Astrocyte (in vitro differentiated cells and primary cell): ENCODE measurements around the gene RPS25. TPM values are rescaled to one million over a fixed set of nuclear protein-coding genes. Genes with fewer than 3 reads are reported as not detected.

Experiments used
- DNase-seq: peaks from one replicate; pipeline ENCODE4 v3.0.0-alpha.2; 2010; ENCODE audit warnings: low read depth
- FAIRE-seq: peaks from 2 replicates; lab custom pipeline; 2011; peaks lifted over from hg19 to GRCh38; lab: Jason Lieb, UNC
- H2AFZ ChIP-seq: 2 replicates; pipeline ENCODE4 v1.6.0; 2012; ENCODE audit warnings: low read depth, low read length, inconsistent platforms
- H3K27ac ChIP-seq: 2 replicates; pipeline ENCODE4 v1.5.1; 2011; ENCODE audit warnings: low read depth, low read length, inconsistent platforms
- H3K27me3 ChIP-seq: 2 replicates; pipeline ENCODE4 v1.6.0; 2011; ENCODE audit warnings: low read length, inconsistent platforms; ENCODE audit not compliant: insufficient read depth
- H3K36me3 ChIP-seq: 2 replicates; pipeline ENCODE4 v1.5.1; 2011; ENCODE audit warnings: low read length, inconsistent platforms; ENCODE audit not compliant: insufficient read depth
- H3K4me1 ChIP-seq: 2 replicates; pipeline ENCODE4 v1.5.1; 2011; ENCODE audit warnings: low read length, inconsistent platforms; ENCODE audit not compliant: insufficient read depth
- H3K4me2 ChIP-seq: 2 replicates; pipeline ENCODE4 v1.6.0; 2012; ENCODE audit warnings: low read length, inconsistent platforms
- H3K4me3 ChIP-seq: 2 replicates; pipeline ENCODE4 v1.5.1; 2011; ENCODE audit warnings: low read depth, mild to moderate bottlenecking, low read length, inconsistent platforms; ENCODE audit not compliant: insufficient read depth
- H3K79me2 ChIP-seq: 2 replicates; pipeline ENCODE4 v1.6.0; 2012; ENCODE audit warnings: mild to moderate bottlenecking, low read length, inconsistent platforms; ENCODE audit not compliant: insufficient read depth
- H3K9ac ChIP-seq: 2 replicates; pipeline ENCODE4 v1.6.0; 2012; ENCODE audit warnings: mild to moderate bottlenecking, low read length, inconsistent platforms
- H3K9me3 ChIP-seq: 2 replicates; pipeline ENCODE4 v1.5.1; 2012; ENCODE audit warnings: low read depth, mild to moderate bottlenecking, low read length, inconsistent platforms; ENCODE audit not compliant: insufficient read depth
- H4K20me1 ChIP-seq: 2 replicates; pipeline ENCODE4 v1.6.0; 2012; ENCODE audit warnings: low read length, inconsistent platforms; ENCODE audit not compliant: insufficient read depth
- H3K27ac Mint-ChIP-seq: one replicate; pipeline ENCODE4 v1.8.0; 2021; ENCODE audit warnings: mild to moderate bottlenecking, mixed read lengths; ENCODE audit not compliant: unreplicated experiment
- H3K27me3 Mint-ChIP-seq: one replicate; pipeline ENCODE4 v1.8.0; 2021; ENCODE audit warnings: low read depth, mixed read lengths; ENCODE audit not compliant: unreplicated experiment
- H3K36me3 Mint-ChIP-seq: one replicate; pipeline ENCODE4 v1.8.0; 2021; ENCODE audit warnings: low read depth, mixed read lengths; ENCODE audit not compliant: unreplicated experiment
- H3K4me1 Mint-ChIP-seq: one replicate; pipeline ENCODE4 v1.8.0; 2021; ENCODE audit warnings: low read depth, mixed read lengths; ENCODE audit not compliant: unreplicated experiment
- H3K4me3 Mint-ChIP-seq: one replicate; pipeline ENCODE4 v1.8.0; 2021; ENCODE audit warnings: mild to moderate bottlenecking, moderate library complexity, mixed read lengths; ENCODE audit not compliant: unreplicated experiment
- H3K9me3 Mint-ChIP-seq: one replicate; pipeline ENCODE4 v1.8.0; 2021; ENCODE audit warnings: mild to moderate bottlenecking, mixed read lengths; ENCODE audit not compliant: unreplicated experiment
- EZH2 ChIP-seq: IDR thresholded peaks from 2 replicates; pipeline ENCODE4 v1.6.1; 2012; ENCODE audit warnings: mild to moderate bottlenecking, low read length, inconsistent platforms; ENCODE audit not compliant: insufficient read depth
- total RNA-seq: library from RNA; stranded (reverse); gene quantifications from 2 replicates; pipeline ENCODE4 v1.2.1, GENCODE V29; 2021
- TF ChIP-seq, protein P1 (sequence below): IDR thresholded peaks from 2 replicates; pipeline ENCODE4 v1.5.1; 2011; ENCODE audit warnings: low read depth, mild to moderate bottlenecking, inconsistent platforms, low read length, moderate library complexity; ENCODE audit not compliant: insufficient read depth

The RPS25 gene
- total RNA-seq, 1 donor from 2014 or later, result 750 TPM

GRCh38 chr11:119016216-119017009 lies 1.7 kb downstream of the RPS25 start:
- Mint-ChIP-seq H3K4me1 (peaks cover 23% of the 10 kb centered on the region), H3K9me3 (no peaks in the 10 kb centered on the region), H3K4me3 (peak overlapping the region; percentile 99), H3K27me3 (no peaks in the 10 kb centered on the region), H3K36me3 (peaks cover 12% of the 10 kb centered on the region), H3K27ac (no peak overlapping the region)
- Histone ChIP-seq H3K79me2 (peaks cover 68% of the 10 kb centered on the region), H4K20me1 (peaks cover 71% of the 10 kb centered on the region), H3K4me3 (peak overlapping the region; percentile 90), H2AFZ (no peak overlapping the region), H3K36me3 (peaks cover 38% of the 10 kb centered on the region), H3K9me3 (no peaks in the 10 kb centered on the region), H3K27me3 (no peaks in the 10 kb centered on the region), H3K4me2 (peak overlapping the region; percentile 86), H3K27ac (no peak overlapping the region), H3K4me1 (peaks cover 19% of the 10 kb centered on the region), H3K9ac (peak overlapping the region; percentile 95)
- no peak for FAIRE-seq
- no peak for TF ChIP-seq EZH2
- TF ChIP-seq, protein P1, sequence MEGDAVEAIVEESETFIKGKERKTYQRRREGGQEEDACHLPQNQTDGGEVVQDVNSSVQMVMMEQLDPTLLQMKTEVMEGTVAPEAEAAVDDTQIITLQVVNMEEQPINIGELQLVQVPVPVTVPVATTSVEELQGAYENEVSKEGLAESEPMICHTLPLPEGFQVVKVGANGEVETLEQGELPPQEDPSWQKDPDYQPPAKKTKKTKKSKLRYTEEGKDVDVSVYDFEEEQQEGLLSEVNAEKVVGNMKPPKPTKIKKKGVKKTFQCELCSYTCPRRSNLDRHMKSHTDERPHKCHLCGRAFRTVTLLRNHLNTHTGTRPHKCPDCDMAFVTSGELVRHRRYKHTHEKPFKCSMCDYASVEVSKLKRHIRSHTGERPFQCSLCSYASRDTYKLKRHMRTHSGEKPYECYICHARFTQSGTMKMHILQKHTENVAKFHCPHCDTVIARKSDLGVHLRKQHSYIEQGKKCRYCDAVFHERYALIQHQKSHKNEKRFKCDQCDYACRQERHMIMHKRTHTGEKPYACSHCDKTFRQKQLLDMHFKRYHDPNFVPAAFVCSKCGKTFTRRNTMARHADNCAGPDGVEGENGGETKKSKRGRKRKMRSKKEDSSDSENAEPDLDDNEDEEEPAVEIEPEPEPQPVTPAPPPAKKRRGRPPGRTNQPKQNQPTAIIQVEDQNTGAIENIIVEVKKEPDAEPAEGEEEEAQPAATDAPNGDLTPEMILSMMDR, result no peak
- DNase-seq, result no peak

DNA sequence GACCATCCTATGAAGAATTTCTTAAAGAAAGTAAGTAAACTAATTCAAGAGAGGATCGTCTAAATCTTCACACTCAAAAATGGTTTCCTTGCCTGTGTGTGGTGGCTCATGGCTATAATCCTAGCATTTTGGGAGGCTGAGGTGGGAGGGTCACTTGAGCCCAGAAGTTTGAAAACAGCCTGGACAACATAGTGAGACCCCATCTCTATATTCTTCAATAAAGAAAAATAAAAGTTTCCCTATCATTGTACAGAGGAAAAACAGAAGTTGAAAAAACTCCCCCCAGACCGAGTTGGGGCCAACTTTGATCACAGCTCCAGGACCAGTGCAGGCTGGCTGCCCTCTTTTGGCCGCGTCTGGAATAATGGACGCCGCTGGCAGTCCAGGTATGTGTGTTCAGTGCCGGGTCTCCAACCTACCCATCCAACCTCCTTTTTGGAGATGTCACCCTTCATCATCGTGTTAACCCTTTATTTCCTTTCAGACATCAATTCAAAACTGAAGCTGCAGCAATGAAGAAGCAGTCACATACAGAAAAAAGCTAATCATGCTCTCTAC lies 3.0 kb downstream of the RPS25 start:
- H3K4me3 ChIP-seq, result no peak overlapping the region
- no peak overlapping the region for H3K27ac ChIP-seq
- no peak for DNase-seq
- no peak overlapping the region for H3K4me2 ChIP-seq
- Mint-ChIP-seq H3K4me3 (peak overlapping the region; percentile 71), H3K4me1 (peaks cover 22% of the 10 kb centered on the region), H3K27me3 (no peaks in the 10 kb centered on the region), H3K27ac (no peak overlapping the region), H3K9me3 (no peaks in the 10 kb centered on the region), H3K36me3 (peaks cover 19% of the 10 kb centered on the region)
- H4K20me1 ChIP-seq, result peaks cover 60% of the 10 kb centered on the region
- H2AFZ ChIP-seq, result no peak overlapping the region
- no peak overlapping the region for H3K9ac ChIP-seq
- H3K9me3 ChIP-seq, result no peaks in the 10 kb centered on the region
- peaks cover 36% of the 10 kb centered on the region for H3K36me3 ChIP-seq
- H3K4me1 ChIP-seq, result peaks cover 14% of the 10 kb centered on the region
- peaks cover 55% of the 10 kb centered on the region for H3K79me2 ChIP-seq
- no peak for FAIRE-seq
- H3K27me3 ChIP-seq, result no peaks in the 10 kb centered on the region
- TF ChIP-seq EZH2, result no peak
- TF ChIP-seq, protein P1, result peak; percentile 6
